Glomerular visceral epithelial cell (primary cell): ENCODE results near the gene QSOX2.

Source experiments
- DNase-seq: peaks from one replicate; pipeline ENCODE4 v3.0.0-alpha.2; 2016; ENCODE audit errors: extremely low spot score

Gene QSOX2

DNA sequence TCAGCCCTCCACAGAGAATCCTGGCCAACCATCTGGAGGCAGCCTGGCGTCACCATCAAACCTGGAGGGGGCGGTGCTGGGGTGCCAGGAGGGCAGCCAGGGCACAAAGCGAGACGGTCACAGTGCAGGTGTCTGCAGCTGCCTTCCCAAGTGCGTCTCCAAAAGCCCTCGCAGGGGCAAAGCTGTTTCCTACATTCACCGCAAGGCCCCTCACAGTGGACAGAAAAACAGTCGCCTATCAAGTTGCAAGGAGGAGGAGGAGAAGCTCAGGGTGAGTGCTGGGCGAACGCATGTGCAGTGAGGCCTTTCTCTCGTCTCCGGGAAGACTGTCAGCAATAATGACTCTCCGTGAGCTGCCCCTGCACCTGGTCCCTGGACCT is 22.7 kb downstream of the QSOX2 start:
- no peak for DNase-seq

DNA sequence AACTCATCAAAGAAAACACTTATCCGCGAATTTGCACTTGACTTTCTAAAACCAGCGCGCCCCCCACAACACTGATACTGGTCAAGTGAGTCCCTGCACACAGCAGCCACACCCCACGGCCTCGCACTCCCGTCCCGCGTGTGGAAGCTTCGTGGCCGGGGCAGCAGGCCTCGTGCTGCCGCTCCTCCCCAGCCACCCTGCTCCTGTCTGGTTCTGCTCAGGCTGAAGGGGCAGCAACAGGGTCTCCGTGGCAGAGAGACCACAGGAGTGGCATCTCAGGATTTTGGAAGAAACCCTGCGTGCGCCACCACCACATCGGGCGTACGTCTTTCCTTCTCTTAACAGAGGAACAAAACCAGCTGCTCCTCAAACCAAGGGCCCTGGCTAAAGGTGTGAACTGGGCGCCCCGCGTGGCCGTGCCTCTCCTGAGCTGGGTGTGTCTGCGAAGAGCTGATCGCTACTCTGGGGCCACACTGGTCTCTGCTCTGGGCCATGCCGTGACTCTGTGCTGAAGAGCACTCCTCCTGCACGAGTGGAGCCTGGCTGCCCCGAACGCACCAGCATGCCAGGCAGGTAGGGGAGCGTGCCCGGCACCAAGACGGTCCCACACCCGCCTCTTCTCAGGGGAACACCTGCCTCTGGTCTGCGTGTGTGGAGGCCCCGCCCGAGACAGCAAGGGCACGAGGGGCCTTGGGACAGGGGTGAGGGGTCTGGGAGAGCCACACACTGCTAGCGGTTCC is 23.3 kb downstream of the QSOX2 start:
- no peak for DNase-seq

DNA sequence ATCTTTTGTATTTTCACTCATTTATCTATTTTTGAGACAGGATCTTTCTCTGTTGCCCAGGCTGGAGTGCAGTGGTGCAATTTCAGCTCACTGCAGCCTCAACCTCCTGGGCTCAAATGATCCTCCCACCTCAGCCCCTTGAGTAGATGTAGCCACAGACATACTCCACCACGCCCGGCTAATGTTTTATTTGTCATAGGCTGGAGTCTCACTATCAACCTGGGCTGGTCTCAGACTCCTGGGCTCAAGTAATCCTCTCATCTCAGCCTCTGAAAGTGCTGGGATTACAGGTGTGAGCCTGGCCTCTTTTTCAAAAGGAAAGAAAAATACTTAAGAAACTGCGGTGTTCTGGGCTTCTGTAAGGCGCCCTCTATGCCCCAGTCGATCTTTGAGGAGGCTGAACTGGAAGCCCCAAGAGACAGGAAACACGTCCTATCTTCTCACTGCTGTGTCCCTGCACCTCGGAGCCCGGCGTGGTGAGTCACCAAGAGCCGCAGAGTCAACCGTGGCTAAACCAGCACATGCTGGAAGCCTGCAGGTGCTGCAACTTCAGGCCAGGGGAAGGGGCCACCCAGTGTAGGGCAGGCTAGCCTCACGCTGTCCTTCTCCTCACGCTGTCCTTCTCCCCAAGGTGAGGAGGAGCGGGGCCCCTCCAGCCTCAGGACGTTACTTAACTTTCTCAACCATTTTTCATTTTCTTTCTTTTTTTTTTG is 25.4 kb downstream of the QSOX2 start:
- peak; percentile 73 for DNase-seq

DNA sequence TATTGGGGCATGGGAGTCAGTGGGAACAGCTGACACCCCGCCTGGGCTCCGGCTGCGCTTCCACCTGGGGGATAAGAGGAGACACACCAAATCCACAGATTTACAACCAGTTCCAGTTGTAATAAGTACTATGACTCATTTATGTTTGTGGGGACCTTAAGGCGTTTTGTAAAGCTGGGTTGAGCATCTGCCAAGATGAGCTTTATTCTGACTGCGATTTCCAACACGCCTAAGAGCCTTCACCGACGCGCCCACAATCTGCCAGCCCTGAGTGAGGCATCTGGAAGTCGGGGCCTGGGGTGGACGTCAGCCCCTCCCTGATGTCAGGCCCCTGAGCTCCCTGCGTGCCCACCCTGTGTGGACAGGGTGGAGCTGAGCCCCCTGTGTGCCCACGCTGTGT is 26.3 kb downstream of the QSOX2 start:
- DNase-seq, result no peak

DNA sequence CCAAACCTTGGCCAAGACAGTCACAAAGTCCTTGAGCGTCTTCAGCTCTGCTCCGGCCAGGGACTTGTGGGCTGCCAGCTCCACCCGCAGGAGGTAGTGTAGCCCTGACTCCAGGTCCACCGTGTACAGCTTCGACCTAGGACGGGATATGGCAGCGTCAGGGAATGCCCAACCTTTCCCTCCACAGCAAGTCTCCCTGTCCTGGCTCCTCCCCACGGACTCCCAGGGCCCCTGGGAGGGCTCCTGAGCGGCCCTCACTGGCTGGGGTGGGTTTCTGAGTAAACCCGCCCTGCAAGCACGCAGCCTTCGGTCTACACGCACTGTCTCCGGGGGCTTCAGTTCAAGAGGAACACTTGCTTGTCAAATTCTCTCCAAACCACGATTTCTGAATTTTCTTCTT is 26.9 kb downstream of the QSOX2 start:
- no peak for DNase-seq

DNA sequence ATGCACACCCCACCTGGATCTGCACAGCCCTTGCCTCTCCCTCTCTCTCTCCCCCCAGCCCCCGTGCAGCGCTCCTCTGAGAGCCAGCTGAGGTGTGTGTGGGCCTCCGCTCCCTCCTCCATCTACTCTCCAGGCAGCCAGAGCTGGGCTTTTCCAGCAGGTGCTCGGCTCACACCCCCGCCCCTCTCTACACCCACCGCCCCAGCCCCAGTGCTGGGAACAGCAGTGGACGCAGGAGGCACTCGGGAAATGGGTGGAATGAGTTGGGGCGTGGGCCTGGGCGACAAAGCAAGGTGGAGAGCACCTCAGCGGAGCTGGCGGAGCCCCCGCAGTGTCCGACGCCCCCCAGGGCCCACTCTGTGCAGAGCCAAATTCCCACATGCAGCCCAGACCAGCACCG is 27.3 kb downstream of the QSOX2 start:
- DNase-seq, result no peak

DNA sequence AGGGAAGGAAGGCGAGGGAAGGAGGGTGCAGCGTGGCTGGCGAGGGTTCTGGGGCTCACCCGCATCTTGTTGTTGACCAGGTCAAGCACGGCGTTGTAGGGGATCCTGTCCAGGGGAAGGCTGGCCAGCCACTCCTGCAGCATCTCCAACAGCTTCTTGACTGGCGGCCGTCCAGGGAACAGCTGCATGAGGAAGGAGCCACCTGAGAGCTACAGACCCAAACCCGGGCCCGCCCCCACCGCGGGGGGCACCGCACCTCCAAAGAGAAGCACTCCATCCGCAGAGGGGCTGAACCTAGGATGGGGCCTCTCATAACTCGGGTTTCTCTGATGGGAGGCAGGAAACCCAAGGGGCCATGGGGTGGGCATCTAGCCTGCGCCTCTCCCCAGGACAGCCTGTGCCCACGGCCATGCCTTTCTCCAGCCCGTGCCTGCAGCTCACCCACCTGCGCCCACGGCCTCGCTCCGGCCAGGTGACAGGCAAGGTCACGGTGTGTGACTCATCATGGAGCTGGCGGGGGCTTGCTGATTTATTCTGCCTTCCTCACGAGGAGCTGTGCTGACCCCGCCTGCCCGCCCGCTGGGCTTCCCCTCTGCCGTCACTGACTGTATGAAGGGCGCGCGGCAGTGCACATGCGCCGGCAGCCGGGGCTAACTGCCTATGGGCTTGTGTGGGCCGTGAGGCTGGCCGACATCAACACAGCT is 28.9 kb downstream of the QSOX2 start:
- DNase-seq, result no peak

DNA sequence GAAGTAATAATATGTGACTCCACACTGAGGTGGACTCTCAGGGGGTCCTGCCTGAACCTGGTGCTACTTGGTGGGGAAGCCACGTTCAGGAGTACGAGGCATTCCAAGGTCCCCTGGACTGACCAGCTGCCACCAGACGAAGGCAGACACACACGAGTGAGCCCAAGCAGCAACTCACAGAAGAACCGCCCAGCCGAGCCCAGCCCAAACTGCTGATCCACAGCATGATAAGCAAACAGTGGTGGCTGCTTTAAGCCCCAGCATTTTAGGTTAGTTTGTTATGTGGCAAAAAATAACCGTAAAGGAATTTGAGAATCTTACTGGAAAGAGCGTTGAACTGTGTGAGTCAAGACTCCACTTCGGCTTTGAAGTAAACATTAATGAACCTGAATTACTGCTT is 31.9 kb downstream of the QSOX2 start:
- DNase-seq, result no peak

DNA sequence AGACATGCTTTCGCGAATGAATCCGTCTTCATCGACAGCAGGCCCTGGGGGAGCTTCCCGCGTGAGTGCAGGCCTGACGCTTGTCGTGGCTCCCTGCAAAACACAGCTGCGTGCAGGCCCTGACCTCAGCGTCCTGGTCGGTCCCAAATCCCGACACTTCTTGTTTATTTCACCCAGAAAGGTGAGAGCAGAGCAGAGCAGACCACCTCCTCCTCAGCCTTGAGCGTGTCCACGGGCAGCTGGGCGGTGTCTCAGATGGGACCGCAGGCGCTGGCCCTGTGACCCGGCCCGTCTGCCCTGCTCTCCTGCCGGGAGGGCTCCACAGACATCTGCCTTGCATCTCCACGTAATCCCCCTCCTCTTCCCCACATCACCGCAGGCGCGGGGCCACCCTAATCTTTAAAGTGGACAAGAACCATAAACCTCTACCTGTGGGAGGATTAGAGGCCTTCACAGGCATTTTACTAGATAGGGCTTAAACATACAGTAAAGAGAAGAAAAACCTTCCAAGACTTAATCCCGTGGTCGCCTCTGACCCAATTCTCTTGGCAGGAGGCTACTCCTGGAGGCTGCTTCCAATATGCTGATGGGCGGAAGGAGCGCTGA is 33.2 kb downstream of the QSOX2 start:
- DNase-seq, result no peak

DNA sequence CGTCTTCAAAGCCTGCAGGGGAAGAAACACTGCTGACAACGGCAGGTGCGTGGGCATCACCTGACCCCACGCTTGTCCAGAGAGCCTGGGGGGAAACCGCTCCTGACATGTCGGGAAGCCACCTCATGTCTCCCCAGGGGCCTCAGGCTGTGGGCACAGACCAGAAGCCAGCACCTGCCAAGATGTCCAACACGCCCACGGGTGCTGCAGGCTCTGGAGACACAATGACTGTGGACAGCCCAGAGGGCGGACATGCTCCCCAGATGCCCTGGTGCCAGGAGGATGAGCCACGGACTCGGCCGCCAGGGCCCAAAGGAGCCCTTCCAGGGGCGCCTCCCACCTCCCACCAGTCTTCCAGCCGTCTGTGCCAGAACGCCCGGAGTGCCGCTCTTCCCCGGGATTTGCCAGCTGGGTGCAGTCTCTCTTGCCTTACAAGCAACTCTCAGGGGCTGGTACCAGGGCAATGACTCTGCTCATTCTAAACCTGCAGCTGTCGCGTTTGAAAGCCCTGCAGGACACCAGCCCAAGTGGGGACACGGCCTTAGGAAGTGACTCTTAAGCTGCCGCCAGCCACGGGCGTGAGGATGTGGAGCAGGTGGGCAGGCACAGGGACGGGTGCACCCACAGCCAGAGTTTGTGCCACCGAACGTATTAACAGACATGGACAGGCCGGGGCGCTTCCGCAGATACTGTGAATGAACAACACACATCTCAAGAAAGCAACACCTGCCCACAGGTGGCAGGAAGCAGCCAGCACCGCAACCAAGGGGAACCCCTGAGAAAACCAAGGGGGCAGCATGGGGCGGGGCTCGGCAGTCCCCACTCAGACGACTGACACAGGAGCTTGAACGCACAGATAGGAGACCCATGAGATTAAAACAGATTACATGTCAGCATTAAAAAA is 33.9 kb downstream of the QSOX2 start:
- no peak for DNase-seq

DNA sequence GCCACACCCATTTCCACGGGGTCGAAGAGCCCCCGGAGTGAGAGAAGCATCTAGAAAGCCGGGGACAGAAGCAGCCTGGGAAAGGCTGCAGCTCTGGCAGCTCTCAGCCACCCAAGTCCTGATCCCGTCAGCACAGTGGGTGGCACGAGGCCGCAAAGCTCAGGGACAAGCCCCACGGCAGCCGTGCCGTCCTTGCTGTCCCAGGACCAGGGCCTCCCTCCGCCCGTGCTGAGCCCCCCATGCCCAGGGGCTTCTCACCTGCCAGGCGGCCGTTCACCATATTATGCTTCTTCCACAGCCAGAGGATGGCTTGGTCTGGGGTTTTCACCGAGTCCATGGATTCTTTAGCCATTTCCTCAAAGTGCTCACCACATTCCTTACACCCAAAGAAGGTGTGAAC is 34.6 kb downstream of the QSOX2 start:
- DNase-seq, result no peak

DNA sequence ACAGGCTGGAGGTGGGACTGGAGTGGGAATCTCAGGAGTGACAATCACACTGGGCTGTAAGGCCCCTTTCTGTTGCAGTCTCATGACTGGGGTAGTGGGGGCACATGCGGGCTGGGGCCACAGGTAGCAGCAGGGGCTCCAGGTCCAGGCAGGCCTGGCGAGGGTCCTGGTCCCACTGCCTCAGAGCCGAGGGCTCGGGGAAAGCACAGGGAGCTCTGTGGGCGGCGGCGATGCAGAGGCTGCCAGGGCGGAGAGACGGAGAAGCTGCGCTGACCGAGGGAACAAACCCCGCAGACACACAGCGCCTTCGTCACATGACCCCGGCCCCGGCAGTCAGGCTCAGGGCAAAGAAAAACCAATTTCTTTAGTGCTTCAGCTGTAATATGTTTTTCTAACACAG is 35.3 kb downstream of the QSOX2 start:
- no peak for DNase-seq

DNA sequence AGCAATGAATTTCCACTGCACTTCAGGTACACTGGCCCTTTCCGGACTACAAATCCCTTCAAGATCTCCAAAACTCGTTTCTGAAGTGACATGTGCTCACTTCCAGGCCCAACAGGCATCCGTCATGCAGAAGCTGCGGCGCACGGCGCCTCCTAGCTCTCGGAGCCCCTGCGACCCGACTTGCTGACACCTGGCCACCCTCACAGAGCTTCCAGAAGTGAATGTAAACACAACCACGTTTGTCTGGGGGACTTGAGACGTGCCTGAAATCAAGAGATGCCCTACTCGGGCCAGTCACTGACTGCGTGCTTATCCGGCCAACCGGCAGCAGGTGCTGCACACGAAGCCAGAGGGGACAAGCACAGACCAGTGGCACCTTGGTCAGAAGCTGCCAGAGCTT is 35.8 kb downstream of the QSOX2 start:
- no peak for DNase-seq

DNA sequence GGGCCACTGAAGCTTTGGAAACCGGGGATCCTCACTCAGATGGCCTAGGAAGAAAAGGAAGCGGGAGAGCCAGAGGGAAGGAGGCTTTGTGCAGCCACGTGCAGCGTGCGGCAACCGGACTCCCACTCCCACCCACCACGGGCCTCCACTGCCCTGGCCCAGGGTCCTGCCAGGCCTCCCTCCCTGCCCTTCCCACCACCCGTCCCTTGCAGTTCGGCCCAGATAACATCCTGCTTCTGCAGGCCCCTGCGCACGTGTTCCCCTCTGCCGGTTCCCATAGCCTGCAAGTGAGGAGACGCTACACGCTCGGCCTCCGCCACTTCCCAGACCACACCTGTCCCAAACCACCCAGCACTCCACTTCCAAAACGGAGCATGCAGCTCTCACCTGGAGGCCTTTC is 36.4 kb downstream of the QSOX2 start:
- DNase-seq, result no peak

DNA sequence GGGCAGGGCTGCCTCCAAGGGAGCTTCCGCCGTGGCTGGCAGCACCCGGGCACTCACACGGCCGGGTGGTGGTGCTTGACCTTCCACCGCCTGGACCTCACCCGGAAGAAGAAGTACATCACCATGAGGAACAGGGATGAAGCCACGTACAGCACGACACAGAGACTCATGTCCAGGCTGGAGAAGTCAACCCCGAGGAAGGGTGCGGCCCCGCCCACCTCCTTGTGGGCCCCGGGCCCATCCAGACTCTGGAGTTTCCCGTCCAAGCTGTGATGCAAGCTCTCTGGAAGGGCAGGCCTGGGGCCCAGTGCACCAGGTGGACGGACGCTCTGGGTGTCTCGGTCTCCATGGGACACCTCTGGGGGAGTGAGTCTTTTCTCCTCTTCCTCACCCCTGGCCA is 36.9 kb downstream of the QSOX2 start:
- DNase-seq, result no peak

DNA sequence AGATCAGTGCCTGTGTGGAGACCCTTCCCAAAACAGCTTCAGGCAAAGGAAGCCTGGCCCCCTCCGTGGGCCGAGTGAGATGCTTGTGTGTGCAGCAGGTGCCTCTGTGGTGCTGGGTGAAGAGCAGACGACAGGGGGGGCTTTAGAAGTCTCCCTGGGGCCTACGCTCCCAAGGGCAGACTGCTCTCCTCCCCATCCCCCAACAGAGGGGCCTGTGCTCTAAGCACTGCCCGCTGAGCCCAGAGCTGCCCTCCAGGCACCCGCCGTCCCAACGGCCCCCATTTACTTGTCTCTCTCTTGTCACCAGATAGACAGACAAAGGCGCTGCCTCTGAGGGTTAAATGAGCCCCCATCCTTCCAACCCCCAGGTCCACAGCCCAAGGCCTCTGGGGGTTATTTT is 38.0 kb downstream of the QSOX2 start:
- no peak for DNase-seq

DNA sequence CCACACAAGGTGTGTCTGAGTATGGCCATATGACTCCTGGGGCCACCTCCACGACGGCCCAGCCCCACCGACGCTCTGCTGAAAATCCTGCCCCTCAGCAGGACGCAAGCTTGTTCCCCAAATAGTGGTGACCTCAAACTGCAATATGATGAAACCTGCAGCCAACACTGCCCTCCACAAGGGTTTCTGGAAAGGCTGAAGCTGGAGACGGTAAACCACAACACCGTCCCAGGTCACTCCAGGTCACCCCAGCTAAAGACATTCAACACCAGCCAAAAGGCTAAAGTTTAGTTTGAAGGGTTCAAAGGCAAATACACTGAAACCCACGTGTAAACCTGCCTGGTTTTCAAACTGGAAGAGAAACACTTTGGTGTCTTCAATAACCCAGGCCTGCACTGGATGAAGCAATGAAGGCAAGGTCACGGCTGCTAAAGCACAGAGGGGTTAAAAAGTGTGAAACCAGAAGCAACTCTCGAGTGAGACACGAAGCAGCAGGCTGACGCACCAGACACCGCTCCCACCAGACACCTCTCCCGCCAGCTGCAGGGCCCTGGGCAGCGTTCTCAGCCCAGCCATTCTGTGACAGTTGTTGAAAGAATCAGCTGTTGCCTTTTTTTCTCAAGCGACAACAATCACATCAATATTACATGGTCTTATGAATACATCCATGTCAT is 38.9 kb downstream of the QSOX2 start:
- no peak for DNase-seq

DNA sequence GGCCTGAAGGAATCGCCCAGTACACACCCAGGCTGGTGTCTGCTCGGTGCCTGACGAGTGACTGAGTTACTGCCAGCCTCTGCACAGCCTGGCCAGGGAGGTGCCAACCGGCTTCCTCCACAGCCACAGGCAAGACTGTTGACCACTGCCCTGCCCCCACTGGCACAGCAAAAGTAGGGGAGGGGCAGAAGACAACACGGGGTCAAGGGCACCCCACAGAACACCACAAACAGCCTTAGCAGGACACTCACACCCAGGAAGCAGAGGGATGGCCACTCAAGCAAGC is 40.0 kb downstream of the QSOX2 start:
- no peak for DNase-seq

DNA sequence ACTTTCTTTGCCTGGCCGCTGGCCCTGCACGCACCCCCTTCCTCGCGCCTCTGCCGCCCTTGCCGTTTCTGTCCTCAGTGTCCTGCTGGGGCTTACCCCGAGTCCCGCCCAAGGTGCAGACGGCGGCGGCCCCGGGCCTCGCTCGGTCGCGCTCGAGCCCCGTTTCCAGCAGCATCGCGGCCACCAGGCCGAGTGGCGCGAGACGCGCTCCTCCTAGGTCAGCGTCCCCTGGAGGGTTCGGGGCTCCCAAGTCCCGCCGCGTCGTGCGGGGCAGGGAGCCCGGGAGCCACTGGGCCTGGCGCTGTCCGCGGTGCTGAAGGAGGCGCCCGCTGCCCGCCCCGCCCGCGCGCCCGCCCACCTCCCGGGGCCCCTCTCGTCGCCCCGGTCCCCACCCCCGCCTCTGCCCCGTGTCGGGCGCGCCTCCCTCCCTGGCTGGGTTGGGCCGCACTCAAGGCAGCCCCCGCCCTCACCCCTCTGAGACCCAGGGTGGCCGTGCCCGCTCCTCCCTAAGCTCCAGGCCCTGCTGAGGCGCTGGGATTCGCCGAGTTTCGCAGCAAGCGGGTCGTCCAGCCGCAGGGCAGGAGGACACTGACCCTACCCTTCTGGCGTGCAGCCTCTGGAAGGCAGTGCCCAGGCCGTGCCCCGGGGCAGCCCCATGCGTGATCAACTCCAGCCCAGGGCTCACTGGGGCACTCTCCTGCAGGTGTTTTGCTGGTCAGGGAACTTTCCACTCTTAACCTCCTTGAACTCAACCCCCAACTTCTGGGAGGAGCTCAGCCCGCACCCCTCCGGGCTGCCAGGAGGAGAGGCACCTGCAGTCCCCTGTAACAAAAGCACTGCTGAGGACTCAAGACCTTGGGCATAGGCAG is 40.5 kb downstream of the QSOX2 start, which contains the start of gene LHX3:
LHX3 (minus strand) TSS at position 291 of the 869 bp plus-strand sequence; CDS start at position 175, 116 bp downstream.
- no peak for DNase-seq

DNA sequence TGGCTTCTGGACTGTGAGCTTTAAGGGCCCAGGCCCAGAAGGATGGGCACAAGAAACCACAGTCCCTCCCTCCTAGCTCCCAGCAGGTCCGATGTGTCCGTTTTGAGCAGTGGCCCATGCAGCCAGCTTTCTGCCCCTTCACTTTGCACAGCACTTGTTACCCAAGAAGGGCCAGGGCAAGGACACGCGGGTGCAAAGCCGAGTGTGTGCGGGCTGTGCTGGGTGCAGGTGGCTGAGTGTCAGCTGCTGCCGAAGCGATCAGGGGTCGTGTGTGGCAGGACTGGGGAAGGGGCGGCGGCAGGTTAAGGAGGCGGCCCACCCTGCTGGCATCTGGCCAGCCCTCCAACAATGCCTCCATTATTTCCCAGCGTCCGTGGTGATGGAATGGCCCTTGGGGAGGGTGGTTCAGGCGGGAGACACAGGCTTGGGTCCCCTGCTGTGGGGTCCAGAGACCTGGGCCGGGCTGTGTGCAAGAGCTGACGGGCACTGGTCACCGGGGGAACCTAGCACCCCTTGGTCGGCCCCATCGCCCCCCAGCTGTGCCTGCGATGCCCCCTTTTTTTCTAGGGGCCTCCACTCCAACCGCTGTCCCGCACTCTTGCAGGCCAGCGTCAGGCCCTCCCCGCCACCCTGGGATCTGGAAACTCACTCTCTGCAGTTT is 41.3 kb downstream of the QSOX2 start:
- no peak for DNase-seq
